HG03575 (cell line): ENCODE data around the gene AFM.
"Not testable (repeated sequence)": the region's sequence is repeated elsewhere in the genome, so short reads cannot be mapped to it uniquely, and the experiment has no call there.

Experiments used
- ATAC-seq: cut with Tn5 transposase; IDR thresholded peaks from one replicate; pipeline ENCODE4 v1.9.1; 2021; ENCODE audit not compliant: unreplicated experiment, insufficient number of reproducible peaks, low FRiP score; ENCODE audit errors: extremely low read depth

Gene AFM

DNA sequence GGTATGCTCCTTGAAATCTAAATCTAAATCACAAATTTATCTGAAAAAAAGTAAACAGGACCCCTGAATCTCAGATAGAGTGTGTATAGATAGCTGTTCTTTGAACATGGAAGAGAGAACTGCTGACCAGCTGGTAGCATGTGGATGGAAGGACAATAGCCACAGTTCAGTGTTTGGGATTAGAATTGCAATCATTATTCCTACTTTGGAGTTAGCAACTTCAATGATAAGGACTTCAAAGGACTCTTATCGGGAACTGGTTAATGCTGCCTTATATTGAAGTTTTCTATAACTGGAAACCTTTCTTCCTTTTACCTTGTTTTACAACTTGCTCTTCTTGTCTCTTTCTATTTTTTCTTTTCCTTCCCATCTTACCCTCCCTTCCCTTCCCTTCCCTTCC is 5.0 kb downstream of the AFM start:
- ATAC-seq, result no peak

- ATAC-seq, result no peak
Measured at GRCh38 chr4:73487233-73487632, 5.7 kb downstream of the AFM start.

GRCh38 chr4:73499996-73500765 is 18.6 kb downstream of the AFM start:
- ATAC-seq, result no peak

DNA sequence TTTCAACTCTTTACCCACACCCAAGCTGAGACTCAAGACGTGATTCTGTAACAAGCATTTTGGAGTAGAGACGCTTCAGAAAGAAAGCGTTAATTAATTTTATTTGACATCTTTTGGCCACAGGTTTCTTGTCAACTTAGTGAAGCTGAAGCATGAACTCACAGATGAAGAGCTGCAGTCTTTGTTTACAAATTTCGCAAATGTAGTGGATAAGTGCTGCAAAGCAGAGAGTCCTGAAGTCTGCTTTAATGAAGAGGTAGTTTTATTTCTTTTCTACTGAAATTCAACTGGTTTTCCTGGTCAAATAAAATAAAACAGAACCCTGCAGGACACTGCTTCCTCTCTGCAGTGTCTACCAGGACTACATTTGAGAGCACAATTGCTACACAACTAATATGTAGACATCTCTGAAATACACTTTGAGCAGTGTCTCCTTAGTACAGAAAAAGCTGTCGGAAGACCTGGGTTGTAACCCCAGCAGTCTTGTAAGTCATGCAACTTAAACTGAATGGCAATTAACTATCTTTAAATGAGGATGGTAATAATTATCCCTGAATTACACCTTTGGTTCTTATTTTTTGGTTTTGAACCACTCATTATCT is 20.2 kb downstream of the AFM start:
- no peak for ATAC-seq

GRCh38 chr4:73505567-73505966 is 24.0 kb downstream of the AFM start:
- ATAC-seq, result no peak

DNA sequence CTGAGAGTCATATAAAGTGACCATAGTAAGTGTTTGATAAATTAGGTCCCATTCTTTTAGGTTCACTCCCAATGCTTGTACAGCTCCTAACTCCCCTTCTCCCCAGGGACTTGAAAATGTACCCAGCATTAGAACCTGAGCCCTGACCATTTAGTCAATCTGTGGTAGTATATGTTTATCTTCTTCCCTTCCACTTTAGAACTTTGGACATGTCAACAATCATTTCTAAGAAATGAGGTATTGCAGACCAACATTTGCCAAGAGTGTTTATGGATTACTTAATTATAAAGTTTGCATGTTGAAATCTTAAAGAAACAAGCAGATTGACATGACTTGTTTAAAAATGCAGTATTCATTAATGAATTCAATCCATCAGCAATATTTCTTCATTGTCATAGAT is 26.0 kb downstream of the AFM start:
- no peak for ATAC-seq

DNA sequence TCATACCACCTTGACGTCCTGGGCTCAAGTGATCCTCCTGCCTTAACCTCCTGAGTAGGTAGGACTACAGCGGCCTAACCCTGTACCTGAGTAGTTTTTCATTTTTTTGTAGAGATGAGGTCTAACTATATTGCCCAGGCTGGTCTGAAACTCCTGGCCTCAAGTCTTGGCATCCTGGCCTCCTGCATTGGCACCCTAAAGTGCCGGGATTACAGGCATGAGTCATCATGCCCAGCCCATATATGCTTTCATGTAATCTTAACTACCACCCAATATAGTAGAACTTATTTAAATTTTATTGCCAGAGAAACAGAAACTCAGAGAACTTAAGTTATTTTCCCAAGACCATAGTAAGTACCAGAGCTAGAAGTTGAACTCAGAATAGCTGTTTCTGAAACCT is 27.1 kb downstream of the AFM start:
- ATAC-seq, result no peak

DNA sequence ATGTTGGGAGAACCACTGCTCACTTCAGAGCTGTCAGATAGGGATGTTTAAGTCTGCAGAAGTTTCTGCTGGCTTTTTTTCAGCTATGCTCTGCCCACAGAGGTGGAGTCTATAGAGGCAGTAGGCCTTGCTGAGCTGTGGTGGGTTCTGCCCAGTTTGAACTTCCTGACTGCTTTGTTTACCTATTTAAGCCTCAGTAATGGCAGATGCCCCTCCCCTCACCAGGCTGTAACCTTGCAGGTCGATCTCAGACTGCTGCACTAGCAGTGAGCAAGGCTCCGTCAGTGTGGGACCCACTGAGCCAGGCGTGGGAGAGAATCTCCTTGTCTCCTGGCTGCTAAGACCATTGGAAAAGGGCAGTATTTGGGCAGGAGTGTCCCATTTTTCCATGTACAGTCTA is 36.8 kb downstream of the AFM start:
- ATAC-seq, result no peak

DNA sequence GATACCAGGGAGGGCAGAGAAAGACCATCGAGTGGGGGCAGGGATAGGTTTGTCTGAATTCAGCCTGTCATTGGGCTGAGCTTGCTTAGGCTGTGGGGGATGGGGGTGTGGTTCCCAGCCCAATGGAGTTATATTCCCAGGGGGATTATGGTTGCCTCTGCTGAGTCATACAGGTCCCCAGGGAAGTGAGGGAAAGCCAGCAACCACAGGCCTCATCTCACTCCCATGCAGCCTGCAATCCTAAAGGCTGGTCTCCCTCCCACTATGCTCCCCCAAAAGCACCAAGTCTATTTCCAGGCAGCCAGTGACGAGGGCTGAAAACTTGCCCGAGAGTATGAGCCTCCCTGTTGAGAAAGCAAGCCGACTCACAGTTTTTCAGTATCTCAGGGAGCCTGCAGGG is 39.3 kb downstream of the AFM start:
- ATAC-seq, result no peak

DNA sequence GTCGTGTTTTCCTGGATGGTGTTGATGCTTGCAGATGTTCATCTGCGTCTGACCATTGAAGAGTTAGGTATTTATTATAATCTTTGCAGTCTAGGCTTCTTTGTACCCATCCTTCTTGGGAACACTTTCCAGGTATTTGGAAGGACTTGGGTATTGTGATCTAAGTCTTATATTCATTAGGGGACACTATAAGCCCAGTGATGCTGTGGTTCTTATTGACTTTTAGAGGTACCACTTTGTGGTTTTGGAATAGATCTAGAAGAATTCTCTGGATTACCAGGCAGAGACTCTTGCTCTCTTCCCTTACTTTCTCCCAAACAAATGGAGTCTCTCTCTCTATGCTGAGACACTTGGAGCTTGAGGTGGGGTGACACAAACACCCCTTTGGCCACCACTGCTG is 41.6 kb downstream of the AFM start:
- ATAC-seq, result no peak

DNA sequence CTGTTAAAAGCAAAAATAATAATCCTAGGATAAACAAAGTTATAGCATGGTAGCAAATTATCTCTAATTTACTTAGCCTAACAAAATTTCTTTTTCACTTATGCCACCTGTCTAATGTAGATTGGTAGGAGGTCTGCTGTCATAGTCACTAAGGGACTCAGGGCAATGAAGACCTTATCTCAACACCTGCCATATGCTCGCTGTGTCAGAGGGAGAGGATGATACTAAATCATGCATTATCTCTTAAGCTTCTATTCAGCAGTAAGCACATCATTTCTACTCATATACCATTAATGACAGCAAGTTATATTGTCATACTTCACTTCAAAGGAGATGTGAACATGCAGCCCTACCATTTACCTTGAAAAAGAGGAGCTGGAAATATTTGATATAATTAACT is 44.1 kb downstream of the AFM start:
- no peak for ATAC-seq

GRCh38 chr4:73527196-73527595 is 45.7 kb downstream of the AFM start:
- no peak for ATAC-seq

DNA sequence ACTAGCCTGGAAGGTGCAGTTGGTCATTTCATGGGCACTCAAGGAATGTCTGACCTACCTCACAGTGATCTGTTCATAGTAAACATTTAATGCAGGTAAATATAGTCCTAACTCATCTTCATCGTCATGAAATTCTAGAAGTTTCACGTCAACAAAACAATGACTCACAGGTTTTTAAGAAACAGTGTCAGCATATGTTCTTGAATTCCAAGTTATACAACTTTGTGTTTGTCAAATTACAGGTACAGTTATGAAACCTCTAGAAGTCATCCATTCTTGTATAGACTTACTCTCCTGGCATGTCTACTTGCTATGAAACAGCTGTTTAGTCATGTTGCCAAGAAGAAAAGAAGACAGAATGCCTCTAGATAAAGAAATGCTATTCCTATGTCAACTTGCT is 46.6 kb downstream of the AFM start:
- no peak for ATAC-seq

DNA sequence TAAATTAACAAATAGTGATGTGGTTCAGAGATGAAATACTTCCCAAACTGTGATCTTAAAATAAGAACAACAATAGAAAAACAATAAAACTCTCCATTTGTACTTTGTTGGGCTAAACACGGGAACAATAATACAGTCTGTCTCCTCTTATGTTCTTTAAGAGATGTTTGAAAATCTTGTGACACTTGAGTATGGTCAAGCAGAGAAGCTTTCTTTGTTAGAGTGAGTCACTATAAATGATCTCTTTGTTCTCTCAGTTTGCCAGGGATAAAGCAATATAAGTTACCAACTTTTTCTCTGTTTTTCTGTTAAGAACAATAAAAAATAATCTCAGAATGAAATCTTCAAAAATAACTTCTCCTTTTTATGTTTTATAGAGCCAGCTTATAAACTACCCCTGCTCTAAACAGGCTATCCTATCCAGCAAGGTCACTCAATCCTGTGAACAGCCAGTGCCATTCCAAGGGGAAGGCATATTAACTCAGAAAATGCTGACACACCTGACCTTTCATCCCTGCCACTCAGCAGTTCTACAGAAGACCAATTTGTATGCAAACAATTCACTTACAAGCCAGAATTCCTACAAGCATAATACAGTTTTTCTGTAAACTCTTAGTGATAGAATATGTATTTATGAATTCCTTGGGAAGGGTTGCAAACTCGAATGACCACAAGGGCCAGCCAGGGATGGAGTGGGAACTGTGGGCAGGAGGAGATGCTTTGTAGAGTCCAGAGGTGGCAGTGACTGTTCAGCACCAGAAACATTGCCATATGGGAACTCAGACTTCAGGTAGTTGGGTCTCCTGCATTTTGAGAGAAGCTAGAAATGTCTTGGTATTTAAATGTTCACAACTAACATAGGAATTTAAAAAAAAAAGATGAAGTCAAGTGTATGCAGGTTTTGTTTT is 52.2 kb downstream of the AFM start:
- no peak for ATAC-seq

DNA sequence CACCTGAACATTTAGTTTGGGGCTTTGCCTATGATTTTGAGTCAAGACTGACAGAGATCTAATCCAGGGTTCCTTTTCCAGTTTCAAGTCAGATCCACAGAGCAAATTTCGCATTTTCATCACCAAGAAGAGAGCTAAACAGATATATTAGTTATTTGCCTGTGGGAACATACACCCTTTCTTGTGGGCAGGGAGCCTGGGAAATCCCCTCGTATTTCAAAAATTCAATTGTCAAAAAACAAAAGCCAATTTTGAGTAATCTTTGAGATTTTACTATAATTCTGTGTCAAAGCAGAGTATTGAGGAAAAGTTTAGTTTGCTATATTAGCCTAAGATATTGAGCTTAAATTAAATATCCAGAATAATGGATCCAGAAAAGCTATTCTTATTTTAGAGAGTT is 56.6 kb downstream of the AFM start:
- no peak for ATAC-seq

DNA sequence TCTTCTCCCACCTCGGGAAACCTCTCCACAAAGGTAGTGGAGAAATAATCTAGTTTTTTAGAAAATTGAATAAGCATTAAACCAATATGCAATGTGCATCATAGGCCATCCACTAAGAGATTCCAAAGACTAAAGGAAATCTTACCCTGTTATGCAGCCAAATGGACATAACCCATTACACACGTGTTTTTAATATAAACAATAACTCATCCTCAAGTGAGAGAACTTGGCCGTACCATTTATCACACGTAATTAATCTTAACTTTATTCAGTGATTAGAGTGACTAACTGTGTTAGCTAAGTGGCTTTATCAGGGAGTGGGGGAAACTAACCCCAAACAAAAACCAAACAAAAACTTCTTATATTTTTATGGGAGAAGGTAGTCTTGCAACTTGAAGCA is 57.8 kb downstream of the AFM start:
- no peak for ATAC-seq

DNA sequence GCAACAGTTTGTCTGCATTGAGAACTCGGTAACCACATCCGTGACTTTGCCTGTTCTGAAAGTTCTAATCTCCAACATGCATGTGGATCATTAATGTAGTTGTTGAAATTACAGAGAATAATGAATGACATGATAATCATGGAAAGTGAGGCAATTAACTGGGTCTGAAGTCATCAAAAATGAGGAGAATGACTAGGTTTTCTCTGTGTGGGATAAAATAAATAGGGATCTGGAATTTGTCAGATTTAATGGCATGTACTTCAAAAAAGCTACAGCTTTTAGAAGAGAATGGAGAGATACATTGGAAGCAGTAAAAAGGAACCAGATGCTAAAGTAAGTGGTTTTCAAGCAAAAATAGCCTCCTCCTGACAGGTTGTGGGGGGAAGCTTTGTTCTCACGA is 59.3 kb downstream of the AFM start:
- ATAC-seq, result no peak

- no peak for ATAC-seq
Measured at GRCh38 chr4:73541251-73541650, 59.7 kb downstream of the AFM start.

DNA sequence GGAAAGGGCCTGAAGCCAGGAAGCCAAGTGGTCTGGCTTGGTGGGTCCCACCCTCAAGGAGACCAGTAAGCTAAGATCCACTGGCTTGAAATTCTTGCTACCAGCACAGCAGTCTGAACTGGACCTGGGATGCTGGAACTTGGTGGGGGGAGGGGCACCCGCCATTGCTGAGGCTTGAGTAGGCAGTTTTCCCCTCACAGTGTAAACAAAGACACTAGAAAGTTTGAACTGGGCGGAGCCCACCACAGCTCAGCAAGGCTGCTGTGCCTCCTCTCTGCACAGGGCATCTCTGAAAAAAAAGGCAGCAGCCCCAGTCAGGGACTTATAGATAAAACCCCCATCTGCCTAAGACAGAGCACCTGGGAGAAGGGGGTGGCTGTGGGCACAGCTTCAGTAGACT is 63.1 kb downstream of the AFM start:
- ATAC-seq, result no peak

GRCh38 chr4:73550865-73551264 is 69.3 kb downstream of the AFM start:
- ATAC-seq, result not testable (repeated sequence)
